K562 (cell line): Measurements from ENCODE around the gene ZNF672. TPM values are rescaled to one million over a fixed set of nuclear protein-coding genes. Genes with fewer than 3 reads are reported as not detected.

Experiments
- ATAC-seq: fragments of 200-7000 bp; cut with Tn5 transposase; 3 replicates; pipeline ENCODE4 v1.9.1; 2020; ENCODE audit warnings: moderate library complexity
- BruUV-seq: library from RNA; stranded (reverse); fragments of 400-500 nt; replicated peaks from 2 replicates; lab custom pipeline; 2021; lab: Mats Ljungman, UMichigan
- CTCF ChIA-PET: fragments of 300-600 bp; formaldehyde crosslinking; extraction: SDS; loops from one replicate; lab custom pipeline; 2021; ENCODE audit warnings: low intra/inter-chr PET ratio; lab: Yijun Ruan, JAX
- POLR2A ChIA-PET: fragments of 300-600, 350-650 bp; sonication (Branson Sonifier 250); formaldehyde crosslinking; extraction: SDS; loops from one replicate; lab custom pipeline; 2021; ENCODE audit warnings: antibody characterized with exemption, inconsistent platforms; lab: Yijun Ruan, JAX
- DNase-seq, 4 experiments: peaks; one replicate each; pipeline versions ENCODE4 v3.0.0 to v3.0.0-alpha.2; 2011 to 2018; ENCODE audit warnings: low spot score in 3 of 4, mixed read lengths in 3 of 4; ENCODE audit errors: extremely low read depth in 1 of 4
- FAIRE-seq: peaks from 2 replicates; lab custom pipeline; 2011; peaks lifted over from hg19 to GRCh38; lab: Jason Lieb, UNC
- H2AFZ ChIP-seq: 2 replicates; pipeline ENCODE4 v1.6.0; 2011; ENCODE audit warnings: low read depth, low read length, control low read depth, inconsistent platforms
- H3K27ac ChIP-seq: fragments of 200-600 bp; 3 replicates; pipeline ENCODE4 v1.8.0; 2011; ENCODE audit warnings: low read depth, mild to moderate bottlenecking, control low read depth, inconsistent platforms, low read length, moderate library complexity, mixed read lengths; ENCODE audit errors: extremely low read depth
- H3K27me3 ChIP-seq, 2 experiments: fragments of 300-600 bp in 1 of 2; 2 replicates in 1 of 2; 3 replicates in 1 of 2; pipeline versions ENCODE4 v1.6.0 to v1.8.0; 2011; ENCODE audit warnings: inconsistent platforms in 2 of 2, low read length in 2 of 2, mild to moderate bottlenecking in 1 of 2, mixed read lengths in 1 of 2, moderate library complexity in 1 of 2; ENCODE audit not compliant: control insufficient read depth in 2 of 2, insufficient read depth in 2 of 2
- H3K36me3 ChIP-seq: fragments of 300-600 bp; 3 replicates; pipeline ENCODE4 v1.8.0; 2011; ENCODE audit warnings: mild to moderate bottlenecking, low read length, inconsistent platforms; ENCODE audit not compliant: control insufficient read depth, insufficient read depth
- H3K4me1 ChIP-seq, 2 experiments: fragments of 200-600 bp in 1 of 2; replicated peaks in 1 of 2; 2 replicates in 1 of 2; 3 replicates in 1 of 2; pipeline versions ENCODE4 v1.5.1 to v1.8.0; 2011; ENCODE audit warnings: inconsistent platforms in 2 of 2, low read length in 2 of 2, mild to moderate bottlenecking in 1 of 2, mixed read lengths in 1 of 2, moderate library complexity in 1 of 2; ENCODE audit not compliant: control insufficient read depth in 2 of 2, insufficient read depth in 2 of 2
- H3K4me2 ChIP-seq: 2 replicates; pipeline ENCODE4 v1.6.1; 2011; ENCODE audit warnings: low read length, control low read depth, inconsistent platforms, mixed read lengths; ENCODE audit not compliant: insufficient read depth
- H3K4me3 ChIP-seq: fragments of 200-600 bp; sonication (generic), shearing (Covaris generic); 2 replicates; pipeline ENCODE4 v1.5.1; 2016; ENCODE audit warnings: control low read depth, inconsistent platforms
- H3K79me2 ChIP-seq: fragments of 200-600 bp; 3 replicates; pipeline ENCODE4 v1.8.0; 2011; ENCODE audit warnings: low read length, inconsistent platforms; ENCODE audit not compliant: control insufficient read depth, insufficient read depth
- H3K9ac ChIP-seq, 2 experiments: 2 replicates each; pipeline versions ENCODE4 v1.6.0 to v1.6.1; 2011; ENCODE audit warnings: low read depth in 2 of 2, low read length in 2 of 2, control low read depth in 1 of 2, inconsistent platforms in 1 of 2, mild to moderate bottlenecking in 1 of 2, mixed read lengths in 1 of 2; ENCODE audit not compliant: insufficient read depth in 1 of 2
- H3K9me1 ChIP-seq: one replicate; pipeline ENCODE4 v1.6.0; 2011; ENCODE audit warnings: inconsistent platforms, mild to moderate bottlenecking, low read length, moderate library complexity; ENCODE audit not compliant: control insufficient read depth, insufficient read depth
- H3K9me3 ChIP-seq: replicated peaks from 2 replicates; pipeline ENCODE4 v1.5.1; 2011; ENCODE audit warnings: low read depth, low read length, inconsistent platforms; ENCODE audit not compliant: control insufficient read depth, insufficient read depth
- H4K20me1 ChIP-seq: replicated peaks from 2 replicates; pipeline ENCODE4 v1.6.1; 2011; ENCODE audit warnings: low read length, inconsistent platforms, mixed read lengths; ENCODE audit not compliant: control insufficient read depth, insufficient read depth
- BACH1 ChIP-seq: fragments of 200-800 bp; sonication (Bioruptor generic); IDR thresholded peaks from 2 replicates; pipeline ENCODE4 v1.6.1; 2016; ENCODE audit warnings: missing genetic modification characterization, missing compliant biosample characterization
- DACH1 ChIP-seq: fragments of 450-650 bp; IDR thresholded peaks from 2 replicates; pipeline ENCODE4 v1.6.1; 2018; ENCODE audit not compliant: partially characterized antibody
- FOXJ3 ChIP-seq: sonication (generic); formaldehyde crosslinking; IDR thresholded peaks from 2 replicates; pipeline ENCODE4 v1.4.0; 2020; ENCODE audit warnings: mild to moderate bottlenecking, missing genetic modification reagents
- KDM5B ChIP-seq: fragments of 200-600 bp; sonication (generic); IDR thresholded peaks from 2 replicates; pipeline ENCODE4 v1.6.1; 2012; ENCODE audit warnings: low read depth, mild to moderate bottlenecking, moderate library complexity, low read length, control low read depth, inconsistent platforms; ENCODE audit not compliant: insufficient replicate concordance
- MEF2A ChIP-seq: IDR thresholded peaks from 2 replicates; pipeline ENCODE4 v1.6.1; 2011; ENCODE audit warnings: low read depth, mild to moderate bottlenecking, low read length, moderate library complexity; ENCODE audit not compliant: control insufficient read depth
- POLR2A ChIP-seq: fragments of 450-650 bp; conservative IDR thresholded peaks from 2 replicates; pipeline ENCODE4 v1.6.1; 2016
- RBFOX2 ChIP-seq: fragments of 200-400 bp; formaldehyde crosslinking; IDR thresholded peaks from 2 replicates; pipeline ENCODE4 v1.6.1; 2017; ENCODE audit warnings: low read depth, mild to moderate bottlenecking, low read length, moderate library complexity
- SRSF3 ChIP-seq: fragments of 200-400 bp; formaldehyde crosslinking; IDR thresholded peaks from 2 replicates; pipeline ENCODE4 v1.6.1; 2016; ENCODE audit warnings: mild to moderate bottlenecking, low read length, moderate library complexity; ENCODE audit not compliant: insufficient read depth
- XRCC4 ChIP-seq: IDR thresholded peaks from one replicate; pipeline ENCODE4 v1.6.1; 2011; ENCODE audit not compliant: insufficient read depth, insufficient read length; ENCODE audit errors: extremely low read depth
- ZEB2 ChIP-seq: fragments of 450-650 bp; IDR thresholded peaks from 2 replicates; pipeline ENCODE4 v1.6.1; 2016
- ZHX1 ChIP-seq: fragments of 150-350 bp; conservative IDR thresholded peaks from 2 replicates; pipeline ENCODE4 v1.6.1; 2014; ENCODE audit warnings: low read length
- ZNF197 ChIP-seq: fragments of 200-800 bp; sonication (Bioruptor generic); IDR thresholded peaks from 2 replicates; pipeline ENCODE4 v1.6.1; 2016; ENCODE audit warnings: low read depth, missing genetic modification characterization, missing compliant biosample characterization
- WGBS: fragments of 100-300 bp; shearing (Covaris generic); methylation state at CpG from one replicate; pipeline ENCODE4 v1.1.6; 2016; ENCODE audit warnings: low coverage, mixed read lengths; ENCODE audit not compliant: insufficient coverage; ENCODE audit errors: missing lambda C conversion rate; 5-methylcytosine and 5-hydroxymethylcytosine counted together
- in situ Hi-C: fragments of 300-500 bp; cut with MboI; formaldehyde crosslinking; loops from 4 replicates; pipeline ENCODE4 v1.15.0; 2018; ENCODE audit warnings: inconsistent platforms, mixed read lengths
- intact Hi-C: fragments of 100-400 bp; cut with micrococcal nuclease; formaldehyde crosslinking; loops from 2 replicates; pipeline ENCODE4 v1.14.2; 2022
- polyA plus RNA-seq, 8 experiments: library from polyadenylated mRNA; depleted of rRNA in 4 of 8; stranded (reverse) in 5 of 8; unstranded in 3 of 8; fragments of >200 nt; fragmentation: Nextera tagmentation in 2 of 8; fragmentation: Illumina TruSeq in 1 of 8; extraction: Ambion mirVana in 2 of 8; extraction: Trizol in 1 of 8; gene quantifications; 2 replicates each; pipeline versions ENCODE4 v1.2.1 to v1.2.3, GENCODE V29; 2011 to 2014; ENCODE audit warnings: inconsistent platforms in 1 of 8, missing spikeins in 1 of 8
- total RNA-seq, 7 experiments: library from RNA; depleted of rRNA in 6 of 7; stranded (reverse); fragments of >200 nt in 6 of 7; fragmentation: Illumina TruSeq in 2 of 7; extraction: Trizol in 2 of 7; gene quantifications; 2 replicates each; pipeline versions ENCODE4 v1.2.1 to v1.2.3, GENCODE V29; 2011 to 2021; ENCODE audit warnings: low replicate concordance in 1 of 7

The ZNF672 gene
- total and polyA plus RNA-seq, 9 of the 15 experiments (the other 6 are each of a cell fraction or from before 2014, with no cell fraction given) = 1.9 to 57.9 (median 24.1) TPM

DNA sequence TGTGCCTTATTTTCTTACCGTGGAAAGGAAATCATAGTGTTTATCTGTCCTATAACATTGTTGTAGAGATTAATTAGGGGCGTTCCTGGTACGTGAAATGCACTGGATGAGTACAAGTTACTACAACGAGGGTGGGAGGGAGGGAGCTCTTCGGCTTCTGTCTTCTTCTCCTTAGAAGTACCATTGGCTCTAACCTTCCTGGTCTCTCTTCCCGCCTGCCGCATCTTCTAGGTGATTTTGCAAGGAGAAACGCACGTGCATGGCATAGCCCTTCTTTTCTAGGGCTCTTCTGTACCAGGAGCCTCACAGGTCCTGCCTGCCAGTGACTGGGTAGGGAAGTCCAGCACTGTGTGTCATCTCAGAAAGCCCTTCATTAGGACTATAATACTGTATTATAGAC lies 29.1 kb upstream of the ZNF672 start:
- no peak overlapping the region for H3K4me3 ChIP-seq
- no peak for TF ChIP-seq RBFOX2
- TF ChIP-seq, all 486 proteins: peak for 0
- BruUV-seq = no TSS peak
- DNase-seq = peak in 2 of 4 experiments; percentile 2 to 5
- Histone ChIP-seq H3K4me2 (no peak overlapping the region), H3K79me2 (no peaks in the 10 kb centered on the region), H3K27me3 (no peaks in the 10 kb centered on the region; a peak in 1 of 5 replicates), H3K36me3 (peaks cover 21% of the 10 kb centered on the region; the same call in 2 of the 3 replicates), H3K9ac (no peak overlapping the region), H3K27ac (no peak overlapping the region), H3K9me3 (no peaks in the 10 kb centered on the region), H3K9me1 (no peaks in the 10 kb centered on the region), H2AFZ (no peak overlapping the region), H4K20me1 (peaks cover 4% of the 10 kb centered on the region; the same call in 1 of the 2 replicates), H3K4me1 (peaks cover 11 to 15% of the 10 kb centered on the region in 2 experiments; a peak in 3 of 5 replicates)
- intact Hi-C loops = loop anchor here (5.0 kb wide), 3 partner anchors 52 to 977 kb away; partner anchors contain the start of gene LYPD8
- ChIA-PET POLR2A (interaction anchor here (0.9 kb wide), 1 partner anchor 16 kb away, joined by 3 read pairs; no protein-coding TSS in a partner anchor), CTCF (interaction anchor here (0.9 kb wide), 1 partner anchor 872 kb away, joined by 3 read pairs; no protein-coding TSS in a partner anchor)
- ATAC-seq = no peak
- 52% methylated on average over 6 of the region's 9 CpGs for WGBS
- in situ Hi-C loops = no loop called here
- FAIRE-seq = no peak

DNA sequence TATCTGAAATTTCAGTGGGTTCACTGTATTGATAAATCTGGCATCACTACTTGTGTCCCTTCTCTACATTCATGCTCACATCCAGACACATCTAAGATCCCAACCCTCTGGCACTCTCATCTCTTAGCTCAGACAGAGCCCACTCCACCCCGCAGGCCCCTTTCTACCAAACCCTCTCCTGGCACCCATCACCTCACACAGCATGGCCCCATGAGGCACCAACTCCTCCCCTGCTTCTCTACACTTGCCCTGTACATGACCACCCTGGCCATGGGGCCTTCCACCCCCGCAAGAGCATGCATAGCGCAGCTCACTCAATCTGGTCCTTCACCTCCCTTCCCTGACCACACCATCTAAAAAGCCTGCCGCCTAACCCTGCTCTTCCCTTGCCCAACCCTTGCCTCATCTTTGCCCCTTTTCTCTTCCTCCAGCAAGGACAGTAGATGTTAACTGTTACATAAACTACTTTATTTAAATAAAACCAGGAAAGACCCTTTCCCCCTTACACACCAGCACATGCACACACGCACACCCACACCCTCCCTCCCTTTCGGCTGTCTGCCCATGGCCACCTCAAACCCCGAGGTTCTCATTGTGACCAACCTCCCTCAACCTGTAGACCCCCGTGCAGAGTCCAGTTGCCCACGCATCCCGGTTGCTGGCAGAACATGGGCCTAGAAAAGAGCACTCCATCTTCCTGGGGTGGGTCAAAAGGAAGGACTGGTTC lies 27.9 kb upstream of the ZNF672 start:
- no TSS peak for BruUV-seq
- H2AFZ ChIP-seq = no peak overlapping the region
- DNase-seq = peak in 2 of 4 experiments; percentile 3 to 6
- no peak overlapping the region for H3K4me3 ChIP-seq
- H3K36me3 ChIP-seq = peaks cover 33% of the 10 kb centered on the region; the same call in 2 of the 3 replicates
- POLR2A ChIA-PET = interaction anchor here (1.4 to 2.1 kb wide), 2 partner anchors 9 to 16 kb away, joined by 4 to 9 read pairs; partner anchors contain the start of gene SH3BP5L
- 72% methylated on average over 9 of the region's 10 CpGs for WGBS
- H3K79me2 ChIP-seq = no peaks in the 10 kb centered on the region
- H4K20me1 ChIP-seq = peaks cover 4% of the 10 kb centered on the region; the same call in 1 of the 2 replicates
- no peak overlapping the region for H3K4me2 ChIP-seq
- no peak for ATAC-seq
- H3K9me3 ChIP-seq = no peaks in the 10 kb centered on the region
- H3K4me1 ChIP-seq = peaks cover 10 to 11% of the 10 kb centered on the region in 2 experiments; a peak in 3 of 5 replicates
- CTCF ChIA-PET = no interaction called here
- H3K9me1 ChIP-seq = no peaks in the 10 kb centered on the region
- in situ Hi-C loops (no loop called here), intact Hi-C loops (loop anchor here (5.0 kb wide), 3 partner anchors 53 to 978 kb away; partner anchors contain the start of gene LYPD8)
- H3K27ac ChIP-seq = no peak overlapping the region
- no peak overlapping the region for H3K9ac ChIP-seq
- H3K27me3 ChIP-seq = no peaks in the 10 kb centered on the region
- FAIRE-seq = no peak
- TF ChIP-seq XRCC4 = no peak
- no peak for TF ChIP-seq FOXJ3 (CRISPR knock-in tag)
- TF ChIP-seq SRSF3 = no peak
- no peak for TF ChIP-seq ZHX1
- TF ChIP-seq ZEB2 = no peak
- no peak for TF ChIP-seq MEF2A
- no peak for TF ChIP-seq BACH1 (tag)
- TF ChIP-seq POLR2A = 0 out of 2 replicates have a peak, but pooled peaks have one; percentile 30
- no peak for TF ChIP-seq KDM5B
- no peak for TF ChIP-seq DACH1
- TF ChIP-seq ZNF197 (CRISPR knock-in tag) = no peak
